Posterior cingulate gyrus (tissue), 11 donors: Measurements from ENCODE around the gene USP17L10.
"Not testable (repeated sequence)": the region's sequence is repeated elsewhere in the genome, so short reads cannot be mapped to it uniquely, and the experiment has no call there.

Experiments used
- DNase-seq, 10 donors: peaks; one replicate each; pipeline versions ENCODE4 v3.0.0 to v3.0.0-alpha.2; 2020 to 2021; ENCODE audit warnings: mixed read lengths in 3 of 10
- intact Hi-C: fragments of 100-400 bp; cut with DNase I; formaldehyde crosslinking; loops from one replicate; pipeline ENCODE4 v1.15.1; 2023

Gene USP17L10, protein sequence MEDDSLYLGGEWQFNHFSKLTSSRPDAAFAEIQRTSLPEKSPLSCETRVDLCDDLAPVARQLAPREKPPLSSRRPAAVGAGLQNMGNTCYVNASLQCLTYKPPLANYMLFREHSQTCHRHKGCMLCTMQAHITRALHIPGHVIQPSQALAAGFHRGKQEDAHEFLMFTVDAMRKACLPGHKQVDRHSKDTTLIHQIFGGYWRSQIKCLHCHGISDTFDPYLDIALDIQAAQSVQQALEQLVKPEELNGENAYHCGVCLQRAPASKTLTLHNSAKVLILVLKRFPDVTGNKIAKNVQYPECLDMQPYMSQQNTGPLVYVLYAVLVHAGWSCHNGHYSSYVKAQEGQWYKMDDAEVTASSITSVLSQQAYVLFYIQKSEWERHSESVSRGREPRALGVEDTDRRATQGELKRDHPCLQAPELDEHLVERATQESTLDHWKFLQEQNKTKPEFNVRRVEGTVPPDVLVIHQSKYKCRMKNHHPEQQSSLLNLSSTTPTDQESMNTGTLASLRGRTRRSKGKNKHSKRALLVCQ

DNA sequence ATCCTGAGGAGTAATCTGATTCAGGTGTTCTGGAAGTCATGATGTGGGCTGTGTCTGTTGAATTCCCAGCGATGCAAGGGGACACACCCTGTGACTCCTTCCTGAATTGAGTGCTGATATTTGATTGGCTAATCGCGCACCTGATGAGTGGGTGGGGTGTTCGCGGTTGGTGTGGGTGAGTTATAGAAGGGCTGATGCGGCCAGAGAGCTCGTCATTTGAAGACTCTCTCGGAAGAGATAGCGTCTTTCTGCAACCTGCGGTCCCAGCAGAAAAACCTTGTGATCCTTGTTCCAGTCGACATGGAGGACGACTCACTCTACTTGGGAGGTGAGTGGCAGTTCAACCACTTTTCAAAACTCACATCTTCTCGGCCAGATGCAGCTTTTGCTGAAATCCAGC is at the start of gene USP17L10:
TSS of gene USP17L10 (plus strand) at position 301 of the 400 bp plus-strand sequence. CDS start at position 301, 0 bp downstream.
- DNase-seq, intact Hi-C loops: not testable (repeated sequence)

DNA sequence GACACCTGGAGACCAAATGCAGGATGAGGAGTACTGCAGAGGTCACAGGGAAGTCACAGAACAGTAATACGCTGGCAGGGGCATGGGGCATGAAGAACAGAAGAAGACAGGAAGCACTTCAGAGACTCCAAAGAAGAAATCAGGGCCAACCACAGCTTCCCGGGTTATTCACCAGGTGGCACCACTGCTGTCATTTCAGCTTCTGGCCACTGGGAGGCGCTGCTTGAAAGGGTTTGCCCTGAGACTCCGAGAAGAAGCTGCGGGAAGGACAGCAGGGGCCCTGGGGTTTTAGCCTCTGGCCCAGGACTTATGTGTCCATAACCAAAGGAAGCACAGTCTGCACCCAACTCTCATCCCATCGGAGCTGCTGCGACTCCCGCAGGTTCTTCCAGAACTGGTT is 44.5 kb upstream of the USP17L10 start:
- intact Hi-C loops: not testable (repeated sequence)
- DNase-seq: peak in 1 of 10 donors; percentile 49

DNA sequence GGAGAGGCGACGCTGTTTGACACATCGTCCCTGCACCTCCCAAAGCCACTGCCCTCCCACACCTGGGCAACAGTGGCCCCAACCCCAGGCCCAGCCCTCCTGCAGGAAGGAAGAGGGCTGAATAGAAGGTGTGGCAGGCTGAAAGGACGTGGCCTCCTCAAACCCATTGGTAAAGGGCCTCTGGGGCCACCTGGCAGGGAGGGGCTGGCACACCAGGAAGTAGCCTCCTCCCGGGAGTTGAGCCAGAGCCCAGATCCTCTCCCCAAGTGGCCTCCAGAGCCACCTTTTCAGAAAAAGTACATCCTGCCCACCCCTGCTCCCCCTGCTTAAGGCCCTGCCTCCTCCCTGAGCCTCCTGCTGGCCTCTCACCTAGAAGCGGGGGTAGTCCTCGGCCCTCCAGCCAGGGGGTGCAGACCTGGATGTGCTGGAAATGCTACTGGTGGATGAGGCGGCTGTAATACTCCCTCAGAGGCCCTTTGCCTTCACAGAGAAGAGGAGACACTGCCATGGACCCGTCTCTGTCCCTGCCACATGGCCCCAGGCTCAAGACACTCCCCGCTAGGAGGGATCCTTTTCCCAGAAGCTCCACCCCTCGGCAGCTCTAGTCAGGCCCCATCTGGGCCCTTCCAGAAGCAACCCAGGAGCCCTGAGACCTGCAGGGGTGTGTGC is 40.5 kb upstream of the USP17L10 start, which contains the start of gene FAM90A26:
TSS of gene FAM90A26 (plus strand) at position 619 of the 669 bp plus-strand sequence. CDS start 2,764 bp downstream, outside the sequence.
- DNase-seq, intact Hi-C loops: not testable (repeated sequence)

DNA sequence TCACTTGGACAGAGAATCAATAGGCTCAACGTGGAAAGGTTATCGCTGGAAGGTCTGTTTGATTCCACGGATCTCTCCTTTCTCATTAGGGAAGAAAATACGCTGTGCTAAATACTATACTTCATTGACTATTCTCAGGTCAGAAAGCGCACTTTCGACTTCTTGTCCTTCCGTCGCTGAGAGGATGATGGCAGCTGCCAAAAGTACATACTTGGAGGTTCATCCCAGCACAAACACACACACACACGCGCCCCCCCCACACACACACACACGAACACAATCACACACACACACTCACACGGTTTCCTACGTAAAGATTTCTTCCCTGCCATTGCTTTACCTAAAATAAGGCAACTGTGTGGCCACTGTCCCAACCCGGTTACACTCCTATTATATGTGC is 4.2 kb downstream of the USP17L10 start:
- intact Hi-C loops: not testable (repeated sequence)
- peak in 6 of 10 donors; percentile 0 to 82 (median 9) for DNase-seq

DNA sequence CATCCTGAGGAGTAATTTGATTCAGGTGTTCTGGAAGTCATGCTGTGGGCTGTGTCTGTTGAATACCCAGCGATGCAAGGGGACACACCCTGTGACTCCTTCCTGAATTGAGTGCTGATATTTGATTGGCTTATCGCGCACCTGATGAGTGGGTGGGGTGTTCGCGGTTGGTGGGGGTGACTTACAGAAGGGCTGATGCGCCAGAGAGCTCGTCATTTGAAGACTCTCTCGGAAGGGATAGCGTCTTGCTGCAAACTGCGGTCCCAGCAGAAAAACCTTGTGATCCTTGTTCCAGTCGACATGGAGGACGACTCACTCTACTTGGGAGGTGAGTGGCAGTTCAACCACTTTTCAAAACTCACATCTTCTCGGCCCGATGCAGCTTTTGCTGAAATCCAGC is 4.6 kb downstream of the USP17L10 start, which contains the start of gene USP17L11:
TSS of gene USP17L11 (plus strand) at position 301 of the 400 bp plus-strand sequence. CDS start at position 301, 0 bp downstream.
- intact Hi-C loops, DNase-seq: not testable (repeated sequence)

DNA sequence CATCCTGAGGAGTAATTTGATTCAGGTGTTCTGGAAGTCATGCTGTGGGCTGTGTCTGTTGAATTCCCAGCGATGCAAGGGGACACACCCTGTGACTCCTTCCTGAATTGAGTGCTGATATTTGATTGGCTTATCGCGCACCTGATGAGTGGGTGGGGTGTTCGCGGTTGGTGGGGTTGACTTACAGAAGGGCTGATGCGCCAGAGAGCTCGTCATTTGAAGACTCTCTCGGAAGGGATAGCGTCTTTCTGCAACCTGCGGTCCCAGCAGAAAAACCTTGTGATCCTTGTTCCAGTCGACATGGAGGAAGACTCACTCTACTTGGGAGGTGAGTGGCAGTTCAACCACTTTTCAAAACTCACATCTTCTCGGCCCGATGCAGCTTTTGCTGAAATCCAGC is 9.4 kb downstream of the USP17L10 start, which contains the start of gene USP17L12:
TSS of gene USP17L12 (plus strand) at position 301 of the 400 bp plus-strand sequence. CDS start at position 301, 0 bp downstream.
- DNase-seq, intact Hi-C loops: not testable (repeated sequence)

DNA sequence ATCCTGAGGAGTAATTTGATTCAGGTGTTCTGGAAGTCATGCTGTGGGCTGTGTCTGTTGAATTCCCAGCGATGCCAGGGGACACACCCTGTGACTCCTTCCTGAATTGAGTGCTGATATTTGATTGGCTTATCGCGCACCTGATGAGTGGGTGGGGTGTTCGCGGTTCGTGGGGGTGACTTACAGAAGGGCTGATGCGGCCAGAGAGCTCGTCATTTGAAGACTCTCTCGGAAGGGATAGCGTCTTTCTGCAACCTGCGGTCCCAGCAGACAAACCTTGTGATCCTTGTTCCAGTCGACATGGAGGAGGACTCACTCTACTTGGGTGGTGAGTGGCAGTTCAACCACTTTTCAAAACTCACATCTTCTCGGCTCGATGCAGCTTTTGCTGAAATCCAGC is 14.1 kb downstream of the USP17L10 start, which contains the start of gene USP17L13:
TSS of gene USP17L13 (plus strand) at position 301 of the 400 bp plus-strand sequence. CDS start at position 301, 0 bp downstream.
- DNase-seq, intact Hi-C loops: not testable (repeated sequence)

DNA sequence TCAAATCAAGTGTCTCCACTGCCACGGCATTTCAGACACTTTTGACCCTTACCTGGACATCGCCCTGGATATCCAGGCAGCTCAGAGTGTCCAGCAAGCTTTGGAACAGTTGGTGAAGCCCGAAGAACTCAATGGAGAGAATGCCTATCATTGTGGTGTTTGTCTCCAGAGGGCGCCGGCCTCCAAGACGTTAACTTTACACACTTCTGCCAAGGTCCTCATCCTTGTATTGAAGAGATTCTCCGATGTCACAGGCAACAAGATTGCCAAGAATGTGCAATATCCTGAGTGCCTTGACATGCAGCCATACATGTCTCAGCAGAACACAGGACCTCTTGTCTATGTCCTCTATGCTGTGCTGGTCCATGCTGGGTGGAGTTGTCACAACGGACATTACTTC is 19.8 kb downstream of the USP17L10 start:
- peak in 5 of 10 donors; percentile 0 to 25 (median 11) for DNase-seq
- intact Hi-C loops: not testable (repeated sequence)

DNA sequence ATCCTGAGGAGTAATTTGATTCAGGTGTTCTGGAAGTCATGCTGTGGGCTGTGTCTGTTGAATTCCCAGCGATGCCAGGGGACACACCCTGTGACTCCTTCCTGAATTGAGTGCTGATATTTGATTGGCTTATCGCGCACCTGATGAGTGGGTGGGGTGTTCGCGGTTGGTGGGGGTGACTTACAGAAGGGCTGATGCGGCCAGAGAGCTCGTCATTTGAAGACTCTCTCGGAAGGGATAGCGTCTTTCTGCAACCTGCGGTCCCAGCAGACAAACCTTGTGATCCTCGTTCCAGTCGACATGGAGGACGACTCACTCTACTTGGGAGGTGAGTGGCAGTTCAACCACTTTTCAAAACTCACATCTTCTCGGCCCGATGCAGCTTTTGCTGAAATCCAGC is 23.6 kb downstream of the USP17L10 start, which contains the start of gene USP17L15:
TSS of gene USP17L15 (plus strand) at position 301 of the 400 bp plus-strand sequence. CDS start at position 301, 0 bp downstream.
- DNase-seq, intact Hi-C loops: not testable (repeated sequence)

DNA sequence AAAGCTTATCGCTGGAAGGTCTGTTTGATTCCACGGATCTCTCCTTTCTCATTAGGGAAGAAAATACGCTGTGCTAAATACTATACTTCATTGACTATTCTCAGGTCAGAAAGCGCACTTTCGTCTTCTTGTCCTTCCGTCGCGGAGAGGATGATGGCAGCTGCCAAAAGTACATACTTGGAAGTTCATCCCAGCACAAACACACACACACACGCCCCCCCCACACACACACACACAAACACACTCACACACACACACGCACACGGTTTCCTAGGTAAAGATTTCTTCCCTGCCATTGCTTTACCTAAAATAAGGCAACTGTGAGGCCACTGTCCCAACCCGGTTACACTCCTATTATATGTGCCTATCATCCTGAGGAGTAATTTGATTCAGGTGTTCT is 28.0 kb downstream of the USP17L10 start:
- DNase-seq: peak in 4 of 10 donors; percentile 5 to 91 (median 14)
- intact Hi-C loops: not testable (repeated sequence)

DNA sequence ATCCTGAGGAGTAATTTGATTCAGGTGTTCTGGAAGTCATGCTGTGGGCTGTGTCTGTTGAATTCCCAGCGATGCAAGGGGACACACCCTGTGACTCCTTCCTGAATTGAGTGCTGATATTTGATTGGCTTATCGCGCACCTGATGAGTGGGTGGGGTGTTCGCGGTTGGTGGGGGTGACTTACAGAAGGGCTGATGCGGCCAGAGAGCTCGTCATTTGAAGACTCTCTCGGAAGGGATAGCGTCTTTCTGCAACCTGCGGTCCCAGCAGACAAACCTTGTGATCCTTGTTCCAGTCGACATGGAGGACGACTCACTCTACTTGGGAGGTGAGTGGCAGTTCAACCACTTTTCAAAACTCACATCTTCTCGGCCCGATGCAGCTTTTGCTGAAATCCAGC is 33.1 kb downstream of the USP17L10 start, which contains the start of gene USP17L17:
TSS of gene USP17L17 (plus strand) at position 301 of the 400 bp plus-strand sequence. CDS start at position 301, 0 bp downstream.
- intact Hi-C loops, DNase-seq: not testable (repeated sequence)

DNA sequence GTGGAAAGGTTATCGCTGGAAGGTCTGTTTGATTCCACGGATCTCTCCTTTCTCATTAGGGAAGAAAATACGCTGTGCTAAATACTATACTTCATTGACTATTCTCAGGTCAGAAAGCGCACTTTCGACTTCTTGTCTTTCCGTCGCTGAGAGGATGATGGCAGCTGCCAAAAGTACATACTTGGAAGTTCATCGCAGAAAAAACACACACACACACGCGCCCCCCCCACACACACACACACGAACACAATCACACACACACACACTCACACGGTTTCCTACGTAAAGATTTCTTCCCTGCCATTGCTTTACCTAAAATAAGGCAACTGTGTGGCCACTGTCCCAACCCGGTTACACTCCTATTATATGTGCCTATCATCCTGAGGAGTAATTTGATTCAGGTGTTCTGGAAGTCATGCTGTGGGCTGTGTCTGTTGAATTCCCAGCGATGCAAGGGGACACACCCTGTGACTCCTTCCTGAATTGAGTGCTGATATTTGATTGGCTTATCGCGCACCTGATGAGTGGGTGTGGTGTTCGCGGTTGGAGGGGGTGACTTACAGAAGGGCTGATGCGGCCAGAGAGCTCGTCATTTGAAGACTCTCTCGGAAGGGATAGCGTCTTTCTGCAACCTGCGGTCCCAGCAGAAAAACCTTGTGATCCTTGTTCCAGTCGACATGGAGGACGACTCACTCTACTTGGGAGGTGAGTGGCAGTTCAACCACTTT is 37.7 kb downstream of the USP17L10 start, which contains the start of gene USP17L18:
TSS of gene USP17L18 (plus strand) at position 678 of the 728 bp plus-strand sequence. CDS start at position 678, 0 bp downstream.
- intact Hi-C loops: not testable (repeated sequence)
- peak in 8 of 10 donors; percentile 1 to 78 (median 16) for DNase-seq

DNA sequence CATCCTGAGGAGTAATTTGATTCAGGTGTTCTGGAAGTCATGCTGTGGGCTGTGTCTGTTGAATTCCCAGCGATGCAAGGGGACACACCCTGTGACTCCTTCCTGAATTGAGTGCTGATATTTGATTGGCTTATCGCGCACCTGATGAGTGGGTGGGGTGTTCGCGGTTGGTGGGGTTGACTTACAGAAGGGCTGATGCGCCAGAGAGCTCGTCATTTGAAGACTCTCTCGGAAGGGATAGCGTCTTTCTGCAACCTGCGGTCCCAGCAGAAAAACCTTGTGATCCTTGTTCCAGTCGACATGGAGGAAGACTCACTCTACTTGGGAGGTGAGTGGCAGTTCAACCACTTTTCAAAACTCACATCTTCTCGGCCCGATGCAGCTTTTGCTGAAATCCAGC is 42.6 kb downstream of the USP17L10 start, which contains the start of gene USP17L19:
TSS of gene USP17L19 (plus strand) at position 301 of the 400 bp plus-strand sequence. CDS start at position 301, 0 bp downstream.
- intact Hi-C loops: not testable (repeated sequence)

DNA sequence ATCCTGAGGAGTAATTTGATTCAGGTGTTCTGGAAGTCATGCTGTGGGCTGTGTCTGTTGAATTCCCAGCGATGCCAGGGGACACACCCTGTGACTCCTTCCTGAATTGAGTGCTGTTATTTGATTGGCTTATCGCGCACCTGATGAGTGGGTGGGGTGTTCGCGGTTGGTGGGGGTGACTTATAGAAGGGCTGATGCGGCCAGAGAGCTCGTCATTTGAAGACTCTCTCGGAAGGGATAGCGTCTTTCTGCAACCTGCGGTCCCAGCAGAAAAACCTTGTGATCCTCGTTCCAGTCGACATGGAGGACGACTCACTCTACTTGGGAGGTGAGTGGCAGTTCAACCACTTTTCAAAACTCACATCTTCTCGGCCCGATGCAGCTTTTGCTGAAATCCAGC is 47.4 kb downstream of the USP17L10 start, which contains the start of gene USP17L20:
TSS of gene USP17L20 (plus strand) at position 301 of the 400 bp plus-strand sequence. CDS start at position 301, 0 bp downstream.
- DNase-seq, intact Hi-C loops: not testable (repeated sequence)

More for the DNA sequence above, 42.6 kb downstream of the USP17L10 start, which contains the start of gene USP17L19:
- DNase-seq: not testable (repeated sequence)
